GM06990 (cell line): ENCODE measurements around the gene CFAP65.

ENCODE experiments used
- DNase-seq: peaks from one replicate; pipeline ENCODE4 v3.0.0-alpha.2; 2011; ENCODE audit not compliant: insufficient read length; ENCODE audit errors: extremely low read depth
- H3K27me3 ChIP-seq: replicated peaks from 2 replicates; pipeline ENCODE4 v1.6.0; 2011; ENCODE audit warnings: low read length; ENCODE audit not compliant: control insufficient read depth, insufficient read depth
- H3K36me3 ChIP-seq: 2 replicates; pipeline ENCODE4 v1.5.1; 2011; ENCODE audit warnings: low read length; ENCODE audit not compliant: control insufficient read depth, insufficient read depth
- H3K4me3 ChIP-seq: replicated peaks from 2 replicates; pipeline ENCODE4 v1.5.1; 2011; ENCODE audit warnings: low read depth, mild to moderate bottlenecking, control low read depth, low read length
- CTCF ChIP-seq: IDR thresholded peaks from 2 replicates; pipeline ENCODE4 v1.5.1; 2011; ENCODE audit warnings: low read length, control low read depth, mild to moderate bottlenecking, inconsistent platforms; ENCODE audit not compliant: insufficient read depth, poor library complexity, severe bottlenecking

CFAP65 gene

GRCh38 chr2:219022616-219023015 is 18.7 kb downstream of the CFAP65 start:
- TF ChIP-seq CTCF, result no peak
- Histone ChIP-seq H3K36me3 (no peaks in the 10 kb centered on the region), H3K4me3 (no peak overlapping the region), H3K27me3 (peaks cover 1% of the 10 kb centered on the region; the same call in 1 of the 2 replicates)
- DNase-seq, result no peak

GRCh38 chr2:219022041-219022440 is 19.3 kb downstream of the CFAP65 start:
- no peak for TF ChIP-seq CTCF
- no peak for DNase-seq

GRCh38 chr2:219021591-219021990 is 19.7 kb downstream of the CFAP65 start:
- DNase-seq, result no peak
- TF ChIP-seq CTCF, result no peak
- Histone ChIP-seq H3K4me3 (no peak overlapping the region), H3K36me3 (no peaks in the 10 kb centered on the region), H3K27me3 (peaks cover 1% of the 10 kb centered on the region; the same call in 1 of the 2 replicates)

More at GRCh38 chr2:219022041-219022440, 19.3 kb downstream of the CFAP65 start:
- H3K36me3 ChIP-seq, result no peaks in the 10 kb centered on the region
- no peak overlapping the region for H3K4me3 ChIP-seq
- H3K27me3 ChIP-seq, result peaks cover 1% of the 10 kb centered on the region; the same call in 1 of the 2 replicates

- Histone ChIP-seq H3K36me3 (no peaks in the 10 kb centered on the region), H3K4me3 (no peak overlapping the region), H3K27me3 (peaks cover 1% of the 10 kb centered on the region; the same call in 1 of the 2 replicates)
- TF ChIP-seq CTCF, result no peak
- no peak for DNase-seq
Measured at GRCh38 chr2:219020604-219021365, 20.5 kb downstream of the CFAP65 start.

GRCh38 chr2:219019436-219019835 is 21.9 kb downstream of the CFAP65 start:
- no peaks in the 10 kb centered on the region for H3K36me3 ChIP-seq
- no peak for DNase-seq
- no peak for TF ChIP-seq CTCF
- peaks cover 1% of the 10 kb centered on the region; the same call in 1 of the 2 replicates for H3K27me3 ChIP-seq
- no peak overlapping the region for H3K4me3 ChIP-seq
